Measurements from ENCODE around the gene SLCO4C1. TPM values are rescaled to one million over a fixed set of nuclear protein-coding genes. Genes with fewer than 3 reads are reported as not detected.

Gene SLCO4C1
- total and polyA plus RNA-seq, 2 experiments from 2014 or later = 6.2 to 20.5 TPM

DNA sequence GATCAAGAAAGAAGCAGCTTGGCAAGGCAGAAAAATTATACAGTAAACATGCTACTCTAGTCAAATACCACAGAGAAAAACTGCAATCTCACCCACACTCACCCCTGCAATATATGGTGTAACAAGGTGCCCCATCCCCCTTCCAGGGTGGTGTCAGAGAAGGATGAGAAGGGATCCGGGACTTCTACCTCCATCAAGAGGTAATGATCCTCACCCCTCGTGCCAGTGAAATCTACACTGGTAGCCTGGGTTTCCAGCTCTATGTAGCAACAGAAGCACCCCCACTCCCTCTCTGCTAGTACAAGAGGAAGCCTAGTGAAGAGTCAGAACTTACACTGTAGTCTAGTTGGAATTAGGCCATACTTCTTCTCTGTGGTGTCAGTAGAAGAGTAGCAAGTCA, 18.9 kb downstream of the SLCO4C1 start:
- no peaks in the 10 kb centered on the region for H3K4me1 ChIP-seq (ENCODE audit: insufficient read depth)
- no peaks in the 10 kb centered on the region for H3K27me3 ChIP-seq
- WGBS (ENCODE audit: low lambda C conversion rate, missing lambda C conversion rate) = 86% methylated on average over 2 of the region's 2 CpGs
- H3K9me3 ChIP-seq (ENCODE audit: low read depth) = no peaks in the 10 kb centered on the region
- H3K4me3 ChIP-seq = no peak overlapping the region
- no peaks in the 10 kb centered on the region for H3K79me2 ChIP-seq
- H3K36me3 ChIP-seq (replicated peaks; ENCODE audit: insufficient read depth, low read depth) = no peaks in the 10 kb centered on the region
- H3K9me2 ChIP-seq (replicated peaks; ENCODE audit: insufficient read depth) = no peaks in the 10 kb centered on the region
- TF ChIP-seq CTCF (IDR thresholded peaks at IDR 0.05; ENCODE audit: poor library complexity) (no peak), EZH2phosphoT487 (IDR thresholded peaks at IDR 0.05; ENCODE audit: low read depth, severe bottlenecking, unreplicated experiment) (no peak), EZH2 (IDR thresholded peaks at IDR 0.05; ENCODE audit: borderline replicate concordance) (no peak)
- H3K27ac ChIP-seq = no peak overlapping the region
- DNase-seq (ENCODE audit: low spot score) = no peak
- H3K4me2 ChIP-seq = no peak overlapping the region
- no peaks in the 10 kb centered on the region for H4K20me1 ChIP-seq (ENCODE audit: insufficient read depth, poor library complexity, severe bottlenecking)
- no peak overlapping the region for H2AFZ ChIP-seq

GRCh38 chr5:102271759-102272158, 24.3 kb downstream of the SLCO4C1 start:
- Histone ChIP-seq H4K20me1 (ENCODE audit: insufficient read depth, poor library complexity, severe bottlenecking) (no peaks in the 10 kb centered on the region), H3K9me2 (replicated peaks; ENCODE audit: insufficient read depth) (no peaks in the 10 kb centered on the region), H3K4me3 (no peak overlapping the region), H3K4me2 (no peak overlapping the region), H3K79me2 (no peaks in the 10 kb centered on the region), H3K4me1 (ENCODE audit: insufficient read depth) (no peaks in the 10 kb centered on the region), H3K9me3 (ENCODE audit: low read depth) (no peaks in the 10 kb centered on the region), H3K27me3 (no peaks in the 10 kb centered on the region), H2AFZ (no peak overlapping the region), H3K36me3 (replicated peaks; ENCODE audit: insufficient read depth, low read depth) (no peaks in the 10 kb centered on the region), H3K27ac (no peak overlapping the region)
- WGBS (ENCODE audit: low lambda C conversion rate, missing lambda C conversion rate) = 56% methylated on average over 3 of the region's 3 CpGs
- DNase-seq (ENCODE audit: low spot score) = no peak
- TF ChIP-seq CTCF (IDR thresholded peaks at IDR 0.05; ENCODE audit: poor library complexity) (no peak), EZH2phosphoT487 (IDR thresholded peaks at IDR 0.05; ENCODE audit: low read depth, severe bottlenecking, unreplicated experiment) (no peak), EZH2 (IDR thresholded peaks at IDR 0.05; ENCODE audit: borderline replicate concordance) (no peak)

- Histone ChIP-seq H3K4me1 (ENCODE audit: insufficient read depth) (no peaks in the 10 kb centered on the region), H3K4me3 (no peak overlapping the region), H3K36me3 (replicated peaks; ENCODE audit: insufficient read depth, low read depth) (no peaks in the 10 kb centered on the region), H4K20me1 (ENCODE audit: insufficient read depth, poor library complexity, severe bottlenecking) (no peaks in the 10 kb centered on the region), H2AFZ (no peak overlapping the region), H3K4me2 (no peak overlapping the region), H3K27me3 (no peaks in the 10 kb centered on the region), H3K9me3 (ENCODE audit: low read depth) (no peaks in the 10 kb centered on the region), H3K9me2 (replicated peaks; ENCODE audit: insufficient read depth) (no peaks in the 10 kb centered on the region), H3K79me2 (no peaks in the 10 kb centered on the region), H3K27ac (no peak overlapping the region)
- DNase-seq (ENCODE audit: low spot score) = no peak
- no peak for TF ChIP-seq EZH2phosphoT487 (IDR thresholded peaks at IDR 0.05; ENCODE audit: low read depth, severe bottlenecking, unreplicated experiment)
- TF ChIP-seq EZH2 (IDR thresholded peaks at IDR 0.05; ENCODE audit: borderline replicate concordance) = no peak
- no peak for TF ChIP-seq CTCF (IDR thresholded peaks at IDR 0.05; ENCODE audit: poor library complexity)
Measured at GRCh38 chr5:102270036-102270435, 26.0 kb downstream of the SLCO4C1 start.

DNA sequence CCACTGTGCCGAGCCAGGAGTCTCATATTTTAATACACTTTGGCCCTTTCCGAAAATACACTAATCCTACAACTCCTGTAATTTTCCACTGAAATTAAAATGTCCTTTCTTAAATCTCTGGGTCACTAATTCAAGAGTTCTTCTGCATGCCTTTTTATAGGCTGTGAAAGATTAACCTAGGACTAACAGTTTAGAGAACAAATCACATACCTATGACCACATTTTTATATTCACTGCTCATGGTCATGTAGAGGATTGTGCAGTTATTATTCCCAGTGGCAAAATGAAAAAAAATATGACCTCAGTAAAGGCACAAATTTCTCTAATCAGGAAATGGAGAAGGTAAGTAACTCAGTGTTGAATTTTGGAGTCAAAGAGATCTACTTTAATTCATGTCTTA, 33.4 kb downstream of the SLCO4C1 start:
- WGBS (ENCODE audit: low lambda C conversion rate, missing lambda C conversion rate) = 79% methylated on average over 2 of the region's 2 CpGs
- no peaks in the 10 kb centered on the region for H3K9me2 ChIP-seq (replicated peaks; ENCODE audit: insufficient read depth)

More for the DNA sequence above, 33.4 kb downstream of the SLCO4C1 start:
- H3K9me3 ChIP-seq (ENCODE audit: low read depth) = no peaks in the 10 kb centered on the region
- H3K79me2 ChIP-seq = no peaks in the 10 kb centered on the region
- no peaks in the 10 kb centered on the region for H3K27me3 ChIP-seq
- no peak overlapping the region for H3K27ac ChIP-seq
- no peak overlapping the region for H3K4me2 ChIP-seq
- TF ChIP-seq EZH2 (IDR thresholded peaks at IDR 0.05; ENCODE audit: borderline replicate concordance) = no peak
- TF ChIP-seq EZH2phosphoT487 (IDR thresholded peaks at IDR 0.05; ENCODE audit: low read depth, severe bottlenecking, unreplicated experiment) = no peak
- TF ChIP-seq CTCF (IDR thresholded peaks at IDR 0.05; ENCODE audit: poor library complexity) = no peak
- no peaks in the 10 kb centered on the region for H4K20me1 ChIP-seq (ENCODE audit: insufficient read depth, poor library complexity, severe bottlenecking)
- DNase-seq (ENCODE audit: low spot score) = no peak
- H2AFZ ChIP-seq = no peak overlapping the region
- no peaks in the 10 kb centered on the region for H3K4me1 ChIP-seq (ENCODE audit: insufficient read depth)
- H3K36me3 ChIP-seq (replicated peaks; ENCODE audit: insufficient read depth, low read depth) = no peaks in the 10 kb centered on the region
- H3K4me3 ChIP-seq = no peak overlapping the region
